Transverse colon (tissue), 3 donors: ENCODE measurements around the gene ABHD6.

ENCODE experiments used
- CTCF ChIP-seq, 5 experiments: fragments of 200-600 bp in 3 of 5; fragments of 450-650 bp in 2 of 5; sonication (generic) in 3 of 5; IDR thresholded peaks; 1 replicate in 2 of 5; 2 replicates in 3 of 5; pipeline ENCODE4 v1.5.1; 2016 to 2017; ENCODE audit warnings: antibody characterized with exemption in 5 of 5, inconsistent platforms in 3 of 5, mild to moderate bottlenecking in 2 of 5, moderate library complexity in 1 of 5
- POLR2A ChIP-seq: fragments of 450-650 bp; IDR thresholded peaks from one replicate; pipeline ENCODE4 v1.6.1; 2016; ENCODE audit warnings: antibody characterized with exemption, mild to moderate bottlenecking, moderate library complexity

GRCh38 chr3:58317811-58318210 is 80.2 kb downstream of the ABHD6 start:
- TF ChIP-seq CTCF (IDR thresholded peaks at IDR 0.05) = no peak
- no peak for TF ChIP-seq POLR2A
